A204.1 (cell line): ENCODE results near the gene TWNK.
"Not testable (repeated sequence)": the region's sequence is repeated elsewhere in the genome, so short reads cannot be mapped to it uniquely, and the experiment has no call there.

ENCODE experiments used
- FAIRE-seq: peaks from 2 replicates; lab custom pipeline; 2012; peaks lifted over from hg19 to GRCh38; lab: Jason Lieb, UNC

The TWNK gene

GRCh38 chr10:101030496-101031127 lies 43.3 kb downstream of the TWNK start:
- no peak for FAIRE-seq

- no peak for FAIRE-seq
Measured at GRCh38 chr10:101031128-101031795, 43.9 kb downstream of the TWNK start, which contains the start of the genes PDZD7 and SFXN3. TSS of gene PDZD7 (minus strand) at chr10:101031129. CDS start at chr10:101030219, 910 bp downstream. TSS of gene SFXN3 (plus strand) at chr10:101031234. CDS start at chr10:101034695, 3,461 bp downstream.

DNA sequence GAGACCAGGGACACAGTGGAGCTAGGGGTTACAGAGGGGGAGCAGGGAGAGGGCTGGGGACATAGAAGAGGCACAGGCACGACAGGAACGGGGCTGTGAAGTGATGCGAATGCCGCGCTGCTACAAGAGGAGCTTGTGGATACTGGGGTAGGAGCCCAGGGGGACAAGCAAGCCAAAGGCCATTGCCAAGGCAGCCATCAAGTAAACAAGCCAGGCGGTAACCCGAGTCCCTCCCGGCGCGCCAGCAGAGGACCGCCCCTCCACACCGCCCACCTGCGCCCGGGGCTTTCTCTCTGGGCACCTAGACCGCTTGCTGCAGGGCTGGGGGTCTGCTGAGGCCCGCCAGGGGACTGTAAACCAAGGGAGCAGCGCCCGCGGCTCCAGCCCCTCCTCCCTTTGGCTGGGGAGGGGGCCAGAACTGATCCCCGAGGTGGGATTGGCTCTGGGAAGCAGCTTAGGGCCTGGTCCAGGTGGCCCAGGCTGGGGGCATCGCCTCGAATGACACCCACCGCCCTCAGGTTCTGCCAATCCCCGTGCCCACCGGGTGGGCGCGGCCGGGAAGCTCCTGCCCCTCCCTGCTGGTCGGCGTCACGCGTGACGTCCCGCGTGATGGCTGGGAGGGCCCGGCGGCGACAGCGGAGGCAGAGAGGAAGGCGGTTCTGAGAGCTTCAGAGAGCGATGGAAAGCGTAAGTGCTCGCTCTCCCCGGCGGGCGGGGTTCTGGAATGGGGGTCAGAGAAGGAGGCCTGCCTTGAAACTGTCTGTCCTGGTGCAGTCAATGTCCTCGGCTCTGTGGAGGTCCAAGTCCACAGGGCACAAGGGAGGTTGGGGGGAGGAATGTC lies 44.7 kb downstream of the TWNK start:
- FAIRE-seq = no peak

- no peak for FAIRE-seq
Measured at GRCh38 chr10:101032637-101033224, 45.4 kb downstream of the TWNK start.

GRCh38 chr10:101033276-101033675 lies 45.9 kb downstream of the TWNK start:
- FAIRE-seq = no peak

DNA sequence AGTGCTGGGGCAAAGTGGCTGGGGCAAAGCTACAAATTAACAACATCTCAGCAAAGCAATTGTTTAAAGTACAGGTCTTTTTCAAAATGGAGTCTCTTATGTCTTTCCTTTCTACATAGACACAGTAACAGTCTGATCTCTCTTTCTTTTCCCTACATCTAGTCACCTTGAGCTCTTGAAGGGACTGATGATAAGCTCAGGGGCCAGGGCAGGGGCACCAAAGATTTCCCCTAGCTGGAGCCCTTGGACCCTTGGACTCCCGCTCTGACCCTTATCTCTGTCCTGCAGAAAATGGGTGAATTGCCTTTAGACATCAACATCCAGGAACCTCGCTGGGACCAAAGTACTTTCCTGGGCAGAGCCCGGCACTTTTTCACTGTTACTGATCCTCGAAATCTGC lies 47.1 kb downstream of the TWNK start:
- FAIRE-seq = not testable (repeated sequence)

- FAIRE-seq = no peak
Measured at GRCh38 chr10:101035314-101035713, 48.0 kb downstream of the TWNK start.

DNA sequence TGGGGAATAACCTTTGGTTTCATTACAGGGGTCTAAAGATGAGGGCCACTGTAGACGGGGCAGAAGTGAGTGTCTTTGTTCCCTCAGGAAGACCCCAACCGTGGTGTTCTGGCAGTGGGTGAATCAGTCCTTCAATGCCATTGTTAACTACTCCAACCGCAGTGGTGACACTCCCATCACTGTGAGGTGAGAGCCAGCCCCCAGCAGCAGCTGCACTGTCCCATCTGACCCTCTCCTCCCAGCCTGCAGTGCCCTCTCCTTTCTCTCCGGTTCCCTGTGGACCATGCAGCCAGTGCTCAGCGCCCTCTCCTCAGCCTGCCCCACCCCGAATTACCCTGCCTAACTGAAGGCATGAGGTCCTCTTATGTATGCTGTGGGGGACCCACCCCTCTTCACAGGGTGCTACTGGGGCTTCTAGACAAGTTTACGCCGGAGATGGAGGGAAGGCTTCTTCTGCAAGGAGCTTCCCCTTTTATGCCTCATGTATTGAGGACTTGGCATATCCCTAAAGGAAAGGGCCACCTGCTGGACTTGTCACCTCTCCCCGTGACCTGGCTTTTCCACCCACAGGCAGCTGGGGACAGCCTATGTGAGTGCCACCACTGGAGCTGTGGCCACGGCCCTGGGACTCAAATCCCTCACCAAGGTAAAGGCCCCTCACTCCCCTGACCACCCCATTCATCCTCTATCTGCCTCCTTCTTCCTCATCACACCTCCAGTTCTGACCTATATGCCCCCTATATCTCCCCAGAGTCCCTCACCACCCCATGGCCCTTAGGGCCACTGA lies 48.8 kb downstream of the TWNK start:
- no peak for FAIRE-seq

DNA sequence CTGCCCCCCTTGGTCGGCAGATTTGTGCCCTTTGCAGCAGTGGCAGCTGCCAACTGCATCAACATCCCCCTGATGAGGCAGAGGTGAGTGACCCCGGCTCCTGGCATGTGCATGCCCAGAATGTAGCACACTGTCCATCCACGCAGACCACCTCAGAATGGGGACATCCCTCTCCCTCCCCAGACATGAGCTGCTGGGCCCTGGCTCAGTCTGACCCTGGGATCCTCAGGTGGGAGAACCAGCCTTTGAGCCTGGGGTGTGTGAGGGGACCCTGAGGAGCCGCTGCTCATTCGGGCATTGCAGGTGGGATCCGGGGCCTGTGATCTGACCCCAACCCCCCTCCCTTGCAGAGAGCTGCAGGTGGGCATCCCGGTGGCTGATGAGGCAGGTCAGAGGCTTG lies 49.4 kb downstream of the TWNK start:
- FAIRE-seq = no peak

- FAIRE-seq = no peak
Measured at GRCh38 chr10:101038484-101038883, 51.1 kb downstream of the TWNK start.

DNA sequence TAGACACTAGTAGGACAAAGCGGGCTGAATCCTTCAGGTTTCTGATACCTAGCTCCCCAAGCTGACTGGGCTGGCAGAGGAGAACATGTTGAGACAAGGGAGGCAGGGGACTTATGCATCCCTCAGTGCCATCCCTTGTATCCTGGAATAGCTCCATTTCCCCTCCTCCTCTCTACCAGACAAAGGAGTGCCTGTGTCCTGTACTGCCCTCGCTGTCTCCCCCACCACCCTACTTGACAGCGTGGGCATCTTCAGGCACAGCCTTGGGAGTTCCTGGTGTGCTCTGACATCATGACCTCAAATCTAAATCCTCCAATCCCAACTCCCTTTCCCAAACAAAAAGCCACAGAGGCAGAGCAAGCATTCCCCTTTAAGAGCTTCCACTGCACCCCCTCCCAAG lies 52.7 kb downstream of the TWNK start:
- FAIRE-seq = no peak

- FAIRE-seq = no peak
Measured at GRCh38 chr10:101040851-101041250, 53.5 kb downstream of the TWNK start.

- FAIRE-seq = peak; percentile 92
Measured at GRCh38 chr10:101041252-101041761, 54.0 kb downstream of the TWNK start.

DNA sequence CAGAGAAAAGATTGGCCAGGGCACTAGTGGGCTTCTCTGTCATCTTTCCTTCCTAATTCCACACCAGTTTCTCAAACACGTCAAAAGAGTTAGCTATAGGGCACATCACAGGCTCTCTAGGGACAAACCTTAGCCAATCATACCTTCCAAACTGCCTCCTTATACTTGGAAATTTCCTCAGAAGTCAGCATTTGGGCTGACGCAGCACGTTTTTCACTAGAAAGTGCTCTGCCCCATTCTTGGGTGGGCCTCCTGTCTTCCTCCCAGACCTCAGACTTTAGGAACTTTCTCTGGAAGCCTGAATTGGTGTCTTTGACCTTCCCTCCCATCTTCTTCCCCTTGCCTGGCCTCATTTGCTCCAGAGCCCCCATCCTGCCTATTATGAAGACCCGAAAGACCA lies 54.8 kb downstream of the TWNK start:
- FAIRE-seq = no peak

- peak; percentile 97 for FAIRE-seq
Measured at GRCh38 chr10:101042667-101043362, 55.5 kb downstream of the TWNK start.

DNA sequence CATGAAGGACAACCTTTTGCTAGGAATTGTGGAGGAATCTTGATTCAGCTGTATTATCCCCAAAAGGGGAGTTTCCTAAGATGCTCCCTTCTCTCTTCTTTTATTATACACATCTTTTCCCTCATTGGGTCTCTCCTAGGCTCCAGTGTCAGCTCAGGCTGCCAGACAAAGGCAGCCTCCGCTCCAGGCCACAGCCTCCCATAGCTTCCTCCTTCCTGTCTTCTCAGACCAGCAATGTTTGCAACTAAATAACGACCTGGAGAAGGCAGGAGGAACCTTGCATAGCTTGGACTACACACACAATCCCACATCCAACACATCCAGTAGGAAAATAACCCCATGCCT lies 56.0 kb downstream of the TWNK start:
- no peak for FAIRE-seq
